ENCODE results near the gene DSCAM. TPM values are rescaled to one million over a fixed set of nuclear protein-coding genes. Genes with fewer than 3 reads are reported as not detected.

DSCAM gene
- total and polyA plus RNA-seq, 4 donors, result 0.02 to 0.25 (median 0.09) TPM

DNA sequence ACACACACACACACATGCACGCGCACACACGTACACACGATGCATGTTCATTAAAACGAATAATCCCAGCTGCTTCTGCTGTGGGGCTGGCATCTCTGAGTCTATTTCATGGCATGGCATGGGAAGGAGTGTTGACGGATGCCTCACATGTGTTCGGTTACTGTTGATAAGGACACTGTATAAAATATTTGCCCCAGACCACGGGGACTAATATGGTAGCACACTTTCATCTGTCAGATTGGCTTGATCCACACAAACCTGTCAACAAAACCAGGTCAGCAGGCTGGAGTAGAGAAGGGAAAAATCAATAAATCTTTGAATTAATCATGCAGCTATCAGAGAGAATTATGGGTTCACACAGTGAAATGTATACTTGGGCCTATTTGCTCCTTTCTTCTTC, 171.9 kb downstream of the DSCAM start:
- Histone ChIP-seq H3K36me3 (ENCODE audit: control insufficient read depth in 4 of 4, insufficient read depth in 4 of 4, low read length in 4 of 4) (no peaks in the 10 kb centered on the region), H3K27ac (ENCODE audit: low read depth in 1 of 2, low read length in 1 of 2) (no peak overlapping the region), H3K4me3 (no peak overlapping the region), H3K9ac (ENCODE audit: insufficient read depth in 1 of 2, low read length in 2 of 2) (no peak overlapping the region), H3K9me3 (ENCODE audit: control insufficient read depth in 4 of 4, insufficient read depth in 3 of 4, low read length in 3 of 4) (no peaks in the 10 kb centered on the region), H3K4me1 (ENCODE audit: control insufficient read depth in 5 of 5, insufficient read depth in 5 of 5, low read length in 5 of 5) (no peaks in the 10 kb centered on the region), H3K27me3 (ENCODE audit: control insufficient read depth in 3 of 3, insufficient read depth in 3 of 3, low read length in 2 of 3) (no peaks in the 10 kb centered on the region)
- no peak for DNase-seq
- no peak for ATAC-seq (ENCODE audit: insufficient read depth, low FRiP score)
- TF ChIP-seq, protein P1, sequence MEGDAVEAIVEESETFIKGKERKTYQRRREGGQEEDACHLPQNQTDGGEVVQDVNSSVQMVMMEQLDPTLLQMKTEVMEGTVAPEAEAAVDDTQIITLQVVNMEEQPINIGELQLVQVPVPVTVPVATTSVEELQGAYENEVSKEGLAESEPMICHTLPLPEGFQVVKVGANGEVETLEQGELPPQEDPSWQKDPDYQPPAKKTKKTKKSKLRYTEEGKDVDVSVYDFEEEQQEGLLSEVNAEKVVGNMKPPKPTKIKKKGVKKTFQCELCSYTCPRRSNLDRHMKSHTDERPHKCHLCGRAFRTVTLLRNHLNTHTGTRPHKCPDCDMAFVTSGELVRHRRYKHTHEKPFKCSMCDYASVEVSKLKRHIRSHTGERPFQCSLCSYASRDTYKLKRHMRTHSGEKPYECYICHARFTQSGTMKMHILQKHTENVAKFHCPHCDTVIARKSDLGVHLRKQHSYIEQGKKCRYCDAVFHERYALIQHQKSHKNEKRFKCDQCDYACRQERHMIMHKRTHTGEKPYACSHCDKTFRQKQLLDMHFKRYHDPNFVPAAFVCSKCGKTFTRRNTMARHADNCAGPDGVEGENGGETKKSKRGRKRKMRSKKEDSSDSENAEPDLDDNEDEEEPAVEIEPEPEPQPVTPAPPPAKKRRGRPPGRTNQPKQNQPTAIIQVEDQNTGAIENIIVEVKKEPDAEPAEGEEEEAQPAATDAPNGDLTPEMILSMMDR (IDR thresholded peaks at IDR 0.05; ENCODE audit: control extremely low read depth, extremely low read depth), result no peak
- WGBS, 2 donors, result 74 to 80% methylated on average over 8 of the region's 8 CpGs

DNA sequence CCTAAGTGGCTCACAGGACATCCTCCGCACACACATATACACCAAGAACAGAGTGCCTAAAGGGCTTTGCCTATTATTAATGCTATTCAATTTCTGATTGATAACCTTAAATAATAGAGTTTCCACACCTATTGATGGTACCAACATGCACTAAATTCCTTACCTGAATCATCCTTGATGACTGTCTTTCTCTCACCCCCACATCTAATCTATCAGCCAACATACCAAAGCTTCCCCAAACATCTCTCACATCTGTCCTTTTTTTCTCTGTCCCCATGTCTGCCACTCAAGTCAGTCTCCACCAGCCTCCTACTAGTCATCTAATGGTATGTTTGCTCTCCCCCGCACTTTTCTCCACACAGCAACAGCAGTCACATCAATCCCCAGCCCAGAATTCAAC, 174.4 kb downstream of the DSCAM start:
- 68 to 72% methylated on average over 2 of the region's 2 CpGs for WGBS, 2 donors
- H3K4me3 ChIP-seq, result no peak overlapping the region
- no peak for ATAC-seq (ENCODE audit: insufficient read depth, low FRiP score)

DNA sequence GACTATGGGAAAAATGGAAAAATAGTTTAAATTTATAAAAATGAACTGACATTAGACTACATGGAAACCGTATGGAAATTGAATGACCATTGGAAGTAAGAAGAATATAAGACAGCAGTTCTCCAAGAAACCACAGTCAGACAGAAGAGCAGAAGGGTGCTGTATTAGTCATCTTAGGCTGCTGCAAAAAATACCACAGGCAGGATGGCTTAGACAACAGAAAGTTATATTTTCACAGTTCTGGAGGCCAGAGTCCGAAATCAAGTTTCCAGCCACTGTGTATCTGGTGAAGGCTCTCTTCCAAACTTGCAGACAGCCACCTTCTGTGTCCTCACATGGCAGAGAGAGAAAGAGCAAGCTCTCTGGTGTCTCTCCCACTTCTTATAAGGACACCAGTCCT, 175.2 kb downstream of the DSCAM start:
- no peak overlapping the region for H3K9ac ChIP-seq (ENCODE audit: insufficient read depth in 1 of 2, low read length in 2 of 2)
- H3K4me1 ChIP-seq (ENCODE audit: control insufficient read depth in 5 of 5, insufficient read depth in 5 of 5, low read length in 5 of 5), result no peaks in the 10 kb centered on the region
- H3K36me3 ChIP-seq (ENCODE audit: control insufficient read depth in 4 of 4, insufficient read depth in 4 of 4, low read length in 4 of 4), result no peaks in the 10 kb centered on the region
- no peak overlapping the region for H3K27ac ChIP-seq (ENCODE audit: low read depth in 1 of 2, low read length in 1 of 2)
- no peak for ATAC-seq (ENCODE audit: insufficient read depth, low FRiP score)
- H3K4me3 ChIP-seq, result no peak overlapping the region
- TF ChIP-seq, protein P1 (IDR thresholded peaks at IDR 0.05; ENCODE audit: control extremely low read depth, extremely low read depth), result no peak
- no peaks in the 10 kb centered on the region for H3K27me3 ChIP-seq (ENCODE audit: control insufficient read depth in 3 of 3, insufficient read depth in 3 of 3, low read length in 2 of 3)
- DNase-seq, result no peak
- H3K9me3 ChIP-seq (ENCODE audit: control insufficient read depth in 4 of 4, insufficient read depth in 3 of 4, low read length in 3 of 4), result no peaks in the 10 kb centered on the region
- 81 to 86% methylated on average over 2 of the region's 2 CpGs for WGBS, 2 donors

More for the DNA sequence above, 174.4 kb downstream of the DSCAM start:
- H3K27me3 ChIP-seq (ENCODE audit: control insufficient read depth in 3 of 3, insufficient read depth in 3 of 3, low read length in 2 of 3), result no peaks in the 10 kb centered on the region
- no peak overlapping the region for H3K27ac ChIP-seq (ENCODE audit: low read depth in 1 of 2, low read length in 1 of 2)
- TF ChIP-seq, protein P1 (IDR thresholded peaks at IDR 0.05; ENCODE audit: control extremely low read depth, extremely low read depth), result no peak
- H3K4me1 ChIP-seq (ENCODE audit: control insufficient read depth in 5 of 5, insufficient read depth in 5 of 5, low read length in 5 of 5), result no peaks in the 10 kb centered on the region
- no peaks in the 10 kb centered on the region for H3K9me3 ChIP-seq (ENCODE audit: control insufficient read depth in 4 of 4, insufficient read depth in 3 of 4, low read length in 3 of 4)
- no peaks in the 10 kb centered on the region for H3K36me3 ChIP-seq (ENCODE audit: control insufficient read depth in 4 of 4, insufficient read depth in 4 of 4, low read length in 4 of 4)
- no peak overlapping the region for H3K9ac ChIP-seq (ENCODE audit: insufficient read depth in 1 of 2, low read length in 2 of 2)
- DNase-seq, result no peak

Data from lung (tissue), 12 donors.